ENCODE results near the gene TIAM2. TPM values are rescaled to one million over a fixed set of nuclear protein-coding genes. Genes with fewer than 3 reads are reported as not detected.

TIAM2 gene
- total and polyA plus RNA-seq, 10 of the 15 experiments (the other 5 are each of a cell fraction or from before 2014, with no cell fraction given): 1.1 to 10.5 (median 2.3) TPM

DNA sequence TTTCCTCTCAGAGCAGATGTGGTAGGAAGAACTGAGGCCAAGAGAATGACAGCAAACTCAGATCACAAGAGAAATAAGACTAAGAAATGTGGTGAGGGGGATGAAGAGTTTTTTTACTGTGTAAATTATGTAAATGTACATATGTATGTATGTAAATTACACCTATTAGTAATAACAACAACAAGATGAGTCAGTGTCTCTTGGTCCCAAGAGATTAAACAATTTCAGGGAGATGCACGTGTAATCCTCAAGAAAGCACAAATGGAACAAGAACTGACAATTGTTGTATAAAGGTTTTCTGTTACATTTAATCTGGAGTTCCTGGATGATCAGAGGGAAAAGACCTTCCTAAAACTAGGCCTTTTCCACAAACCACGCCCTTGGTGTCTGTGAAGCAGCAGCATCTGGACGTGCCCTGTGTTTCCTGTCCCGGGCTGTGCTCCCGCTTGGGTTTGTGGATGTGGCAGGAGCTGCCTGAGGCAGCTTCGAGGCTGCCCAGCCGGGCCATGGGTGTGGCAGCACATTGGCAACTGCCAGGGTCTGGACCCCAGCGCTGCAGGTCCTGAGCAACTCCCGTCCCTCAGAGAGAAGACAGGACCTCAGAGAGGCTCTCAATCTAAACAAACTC is 269.7 kb downstream of the TIAM2 start (continued):
- TF ChIP-seq, protein P1, sequence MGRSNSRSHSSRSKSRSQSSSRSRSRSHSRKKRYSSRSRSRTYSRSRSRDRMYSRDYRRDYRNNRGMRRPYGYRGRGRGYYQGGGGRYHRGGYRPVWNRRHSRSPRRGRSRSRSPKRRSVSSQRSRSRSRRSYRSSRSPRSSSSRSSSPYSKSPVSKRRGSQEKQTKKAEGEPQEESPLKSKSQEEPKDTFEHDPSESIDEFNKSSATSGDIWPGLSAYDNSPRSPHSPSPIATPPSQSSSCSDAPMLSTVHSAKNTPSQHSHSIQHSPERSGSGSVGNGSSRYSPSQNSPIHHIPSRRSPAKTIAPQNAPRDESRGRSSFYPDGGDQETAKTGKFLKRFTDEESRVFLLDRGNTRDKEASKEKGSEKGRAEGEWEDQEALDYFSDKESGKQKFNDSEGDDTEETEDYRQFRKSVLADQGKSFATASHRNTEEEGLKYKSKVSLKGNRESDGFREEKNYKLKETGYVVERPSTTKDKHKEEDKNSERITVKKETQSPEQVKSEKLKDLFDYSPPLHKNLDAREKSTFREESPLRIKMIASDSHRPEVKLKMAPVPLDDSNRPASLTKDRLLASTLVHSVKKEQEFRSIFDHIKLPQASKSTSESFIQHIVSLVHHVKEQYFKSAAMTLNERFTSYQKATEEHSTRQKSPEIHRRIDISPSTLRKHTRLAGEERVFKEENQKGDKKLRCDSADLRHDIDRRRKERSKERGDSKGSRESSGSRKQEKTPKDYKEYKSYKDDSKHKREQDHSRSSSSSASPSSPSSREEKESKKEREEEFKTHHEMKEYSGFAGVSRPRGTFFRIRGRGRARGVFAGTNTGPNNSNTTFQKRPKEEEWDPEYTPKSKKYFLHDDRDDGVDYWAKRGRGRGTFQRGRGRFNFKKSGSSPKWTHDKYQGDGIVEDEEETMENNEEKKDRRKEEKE (IDR thresholded peaks at IDR 0.05): no peak

DNA sequence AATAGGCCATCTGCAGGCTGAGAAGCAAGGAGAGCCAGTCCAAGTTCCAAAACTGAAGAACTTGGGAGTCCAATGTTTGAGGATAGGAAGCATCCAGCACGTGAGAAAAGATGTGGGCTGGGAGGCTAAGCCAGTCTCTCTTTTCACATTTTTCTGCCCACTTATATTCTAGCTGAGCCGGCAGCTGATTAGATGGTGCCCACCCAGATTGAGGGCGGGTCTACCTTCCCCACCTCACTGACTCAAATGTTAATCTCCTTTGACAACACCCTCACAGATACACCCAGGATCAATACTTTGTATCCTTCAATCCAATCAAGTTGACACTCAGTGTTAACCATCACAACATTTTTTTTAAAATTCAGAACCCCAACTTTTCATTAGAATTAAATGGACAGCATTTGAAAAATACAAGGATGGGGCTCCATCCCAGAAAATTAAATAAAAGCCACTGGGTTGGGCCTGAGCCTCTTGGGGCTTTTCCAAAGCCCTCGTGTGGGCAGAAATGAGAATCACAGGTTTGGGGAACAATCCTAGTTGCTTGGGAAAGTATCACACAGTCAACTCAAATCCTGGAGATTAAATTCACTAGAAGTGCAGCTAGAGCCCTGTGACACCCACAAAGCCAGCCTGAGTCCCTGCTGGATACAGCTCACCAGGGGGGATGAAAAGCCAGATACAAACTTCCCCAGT is 270.9 kb downstream of the TIAM2 start:
- CTCF ChIA-PET: interaction anchor here (0.9 to 1.3 kb wide), 2 partner anchors 15 to 87 kb away, joined by 3 to 4 read pairs; no protein-coding TSS in a partner anchor
- 96% methylated on average over 4 of the region's 4 CpGs for WGBS (ENCODE audit: insufficient coverage, insufficient replicate concordance, low lambda C conversion rate, missing lambda C conversion rate)
- no peak for TF ChIP-seq NFYA (IDR thresholded peaks at IDR 0.05; ENCODE audit: borderline replicate concordance, low read depth, low read length)
- no peak for TF ChIP-seq ZNF274 (IDR thresholded peaks at IDR 0.05; ENCODE audit: insufficient read depth, insufficient read length)
- no peak for TF ChIP-seq SREBF2 (IDR thresholded peaks at IDR 0.05; ENCODE audit: low read length)
- TF ChIP-seq NR2C1 (IDR thresholded peaks at IDR 0.05): no peak
- in situ Hi-C loops (cut with MboI) (no loop called here), intact Hi-C loops (cut with micrococcal nuclease; ENCODE audit: unreplicated experiment) (loop anchor here (5.0 kb wide), 1 partner anchor 89 kb away; no protein-coding TSS in a partner anchor)
- DNase-seq (ENCODE audit: low read depth, low spot score) (no peak), FAIRE-seq (no peak), ATAC-seq (no peak)
- H2AFZ ChIP-seq (ENCODE audit: control insufficient read depth, low read depth, low read length): no peak overlapping the region
- H3K4me1 ChIP-seq (ENCODE audit: control insufficient read depth, insufficient read depth, low read length): peaks cover 14% of the 10 kb centered on the region
- H3K27ac ChIP-seq (ENCODE audit: control insufficient read depth, insufficient read depth): no peak overlapping the region
- H3K9ac ChIP-seq (ENCODE audit: control insufficient read depth, insufficient read depth, low read length): no peak overlapping the region
- RAD21 ChIA-PET (ENCODE audit: unreplicated experiment): no interaction called here
- BruUV-seq (replicated peaks): no TSS peak
- POLR2A ChIA-PET: interaction anchor here (0.7 kb wide), 1 partner anchor 10 kb away, joined by 3 read pairs; no protein-coding TSS in a partner anchor
- SMC1A ChIA-PET (ENCODE audit: uncharacterized antibody, unreplicated experiment): no interaction called here
- no peaks in the 10 kb centered on the region for H4K20me1 ChIP-seq (ENCODE audit: control insufficient read depth, insufficient read depth)
- H3K79me2 ChIP-seq (ENCODE audit: control insufficient read depth, insufficient read depth, low read length): no peaks in the 10 kb centered on the region
- H3K36me3 ChIP-seq (ENCODE audit: control insufficient read depth in 2 of 2, insufficient read depth in 2 of 2, low read length in 1 of 2): peaks cover 4 to 7% of the 10 kb centered on the region in 2 experiments
- no peak overlapping the region for H3K4me2 ChIP-seq (ENCODE audit: control insufficient read depth, insufficient read depth)
- no peaks in the 10 kb centered on the region for H3K27me3 ChIP-seq (replicated peaks in 1 of 2; ENCODE audit: control insufficient read depth in 2 of 2, insufficient read depth in 2 of 2, low read length in 1 of 2)
- H3K4me3 ChIP-seq: no peak overlapping the region
- H3K9me3 ChIP-seq (replicated peaks; ENCODE audit: control insufficient read depth, insufficient read depth, low read length): no peaks in the 10 kb centered on the region

Measured in GM12878 (cell line).